ENCODE measurements around the gene ECHDC1. TPM values are rescaled to one million over a fixed set of nuclear protein-coding genes. Genes with fewer than 3 reads are reported as not detected.

The ECHDC1 gene
- total RNA-seq, 6 experiments from 2014 or later = 41.3 to 51.7 (median 45.7) TPM

- DNase-seq (no peak), ATAC-seq (no peak)
- Histone ChIP-seq H3K4me1 (no peaks in the 10 kb centered on the region), H3K9me3 (no peaks in the 10 kb centered on the region), H3K27ac (no peak overlapping the region), H3K27me3 (no peaks in the 10 kb centered on the region), H3K4me3 (no peak overlapping the region), H3K36me3 (no peaks in the 10 kb centered on the region)
- 80% methylated on average over 2 of the region's 2 CpGs for WGBS (ENCODE audit: insufficient coverage, low coverage, low lambda C conversion rate, missing lambda C conversion rate)
- intact Hi-C loops (cut with DNase I) = no loop called here
- TF ChIP-seq CTCF (IDR thresholded peaks at IDR 0.05) (no peak), POLR2A (IDR thresholded peaks at IDR 0.05) (no peak)
These were observed 33.3 kb upstream of the ECHDC1 start for GRCh38 chr6:127376685-127377084.

- no peak for DNase-seq
These were observed 23.6 kb upstream of the ECHDC1 start for GRCh38 chr6:127367023-127367375.

GRCh38 chr6:127366282-127367022 lies 23.0 kb upstream of the ECHDC1 start:
- Histone ChIP-seq H3K4me1 (no peaks in the 10 kb centered on the region), H3K27ac (no peak overlapping the region), H3K36me3 (no peaks in the 10 kb centered on the region), H3K4me3 (no peak overlapping the region), H3K27me3 (no peaks in the 10 kb centered on the region), H3K9me3 (no peaks in the 10 kb centered on the region)
- TF ChIP-seq POLR2A (IDR thresholded peaks at IDR 0.05) = no peak
- no peak for TF ChIP-seq CTCF (IDR thresholded peaks at IDR 0.05)
- DNase-seq = no peak
- no peak for ATAC-seq
- WGBS (ENCODE audit: insufficient coverage, low coverage, low lambda C conversion rate, missing lambda C conversion rate) = 49% methylated on average over 5 of the region's 5 CpGs
- intact Hi-C loops (cut with DNase I) = no loop called here

More at GRCh38 chr6:127367023-127367375, 23.6 kb upstream of the ECHDC1 start:
- Histone ChIP-seq H3K4me3 (no peak overlapping the region), H3K27ac (no peak overlapping the region), H3K27me3 (no peaks in the 10 kb centered on the region), H3K4me1 (no peaks in the 10 kb centered on the region), H3K9me3 (no peaks in the 10 kb centered on the region), H3K36me3 (no peaks in the 10 kb centered on the region)
- intact Hi-C loops (cut with DNase I) = no loop called here
- TF ChIP-seq CTCF (IDR thresholded peaks at IDR 0.05) (no peak), POLR2A (IDR thresholded peaks at IDR 0.05) (no peak)
- ATAC-seq = no peak
- WGBS (ENCODE audit: insufficient coverage, low coverage, low lambda C conversion rate, missing lambda C conversion rate) = 100% methylated on average over 1 of the region's 1 CpG

GRCh38 chr6:127365874-127366273 lies 22.5 kb upstream of the ECHDC1 start:
- no peaks in the 10 kb centered on the region for H3K9me3 ChIP-seq
- no peak overlapping the region for H3K4me3 ChIP-seq
- H3K36me3 ChIP-seq = no peaks in the 10 kb centered on the region
- no peak for TF ChIP-seq CTCF (IDR thresholded peaks at IDR 0.05)
- no peak for TF ChIP-seq POLR2A (IDR thresholded peaks at IDR 0.05)
- no peaks in the 10 kb centered on the region for H3K4me1 ChIP-seq
- WGBS (ENCODE audit: insufficient coverage, low coverage, low lambda C conversion rate, missing lambda C conversion rate) = no CpG with 5 or more reads among the region's 5 CpGs
- ATAC-seq (no peak), DNase-seq (no peak)
- no peak overlapping the region for H3K27ac ChIP-seq
- no peaks in the 10 kb centered on the region for H3K27me3 ChIP-seq
- intact Hi-C loops (cut with DNase I) = no loop called here
